Neural cell (in vitro differentiated cells): ENCODE data around the gene FOXD2. TPM values are rescaled to one million over a fixed set of nuclear protein-coding genes. Genes with fewer than 3 reads are reported as not detected.

Source experiments
- H2AFZ ChIP-seq: fragments of 200-600, 300-800 bp; sonication (generic), shearing (Covaris generic); 2 replicates; pipeline ENCODE4 v1.6.0; 2014; ENCODE audit warnings: low read depth, mild to moderate bottlenecking, antibody characterized with exemption, low read length, moderate library complexity
- H3F3A ChIP-seq: fragments of 200-600 bp; shearing (Covaris generic); 2 replicates; pipeline ENCODE4 v1.6.1; 2016; ENCODE audit warnings: mild to moderate bottlenecking, moderate library complexity, mixed read lengths, antibody characterized with exemption, low read length; ENCODE audit not compliant: insufficient read depth, poor library complexity, severe bottlenecking
- H3K27ac ChIP-seq: fragments of 200-600, 300-800 bp; sonication (generic), shearing (Covaris generic); 2 replicates; pipeline ENCODE4 v1.5.1; 2014; ENCODE audit warnings: mild to moderate bottlenecking, low read length, moderate library complexity
- H3K27me3 ChIP-seq: fragments of 300-800, 200-600 bp; sonication (generic), shearing (Covaris generic); 2 replicates; pipeline ENCODE4 v1.6.0; 2014; ENCODE audit warnings: mild to moderate bottlenecking, low read depth, low read length, moderate library complexity; ENCODE audit not compliant: insufficient read depth
- H3K36me3 ChIP-seq: fragments of 300-800, 200-600 bp; sonication (generic), shearing (Covaris generic); 2 replicates; pipeline ENCODE4 v1.5.1; 2014; ENCODE audit warnings: mild to moderate bottlenecking, antibody characterized with exemption, low read length, moderate library complexity; ENCODE audit not compliant: insufficient read depth
- H3K4me2 ChIP-seq: fragments of 300-800, 200-600 bp; sonication (generic), shearing (Covaris generic); 2 replicates; pipeline ENCODE4 v1.6.0; 2014; ENCODE audit warnings: mild to moderate bottlenecking, low read length
- H3K4me3 ChIP-seq: fragments of 300-800, 200-600 bp; sonication (generic), shearing (Covaris generic); 2 replicates; pipeline ENCODE4 v1.5.1; 2014; ENCODE audit warnings: mild to moderate bottlenecking, low read length, moderate library complexity
- H3K79me2 ChIP-seq: fragments of 200-600 bp; shearing (Covaris generic); replicated peaks from 2 replicates; pipeline ENCODE4 v1.6.0; 2014; ENCODE audit warnings: mild to moderate bottlenecking, low read length, moderate library complexity; ENCODE audit not compliant: insufficient read depth
- H3K9ac ChIP-seq: fragments of 300-800, 200-600 bp; sonication (generic), shearing (Covaris generic); 2 replicates; pipeline ENCODE4 v1.6.1; 2016; ENCODE audit warnings: mild to moderate bottlenecking, low read length, mixed read lengths
- H3K9me2 ChIP-seq: fragments of 200-600 bp; shearing (Covaris generic); 2 replicates; pipeline ENCODE4 v1.6.1; 2016; ENCODE audit warnings: mild to moderate bottlenecking, low read length, mixed read lengths; ENCODE audit not compliant: insufficient read depth
- H3K9me3 ChIP-seq: fragments of 200-600, 300-800 bp; sonication (generic), shearing (Covaris generic); 2 replicates; pipeline ENCODE4 v1.6.1; 2016; ENCODE audit warnings: mild to moderate bottlenecking, mixed run types, low read length, moderate library complexity, mixed read lengths
- H4K20me1 ChIP-seq: fragments of 200-600 bp; shearing (Covaris generic); 2 replicates; pipeline ENCODE4 v1.6.1; 2016; ENCODE audit warnings: mild to moderate bottlenecking, mixed run types; ENCODE audit not compliant: insufficient read depth
- EP300 ChIP-seq: fragments of 450-650 bp; conservative IDR thresholded peaks from 2 replicates; pipeline ENCODE4 v1.6.1; 2014; ENCODE audit warnings: antibody characterized with exemption, mild to moderate bottlenecking, moderate library complexity; ENCODE audit not compliant: poor library complexity, severe bottlenecking
- EZH2 ChIP-seq: fragments of 200-600, 300-800 bp; shearing (Covaris generic), sonication (generic); IDR thresholded peaks from 2 replicates; pipeline ENCODE4 v1.6.1; 2014; ENCODE audit warnings: antibody characterized with exemption, low read length, borderline replicate concordance, mild to moderate bottlenecking; ENCODE audit not compliant: insufficient read depth, poor library complexity, severe bottlenecking
- MXI1 ChIP-seq: fragments of 450-650 bp; conservative IDR thresholded peaks from 2 replicates; pipeline ENCODE4 v1.6.1; 2014; ENCODE audit warnings: antibody characterized with exemption, mild to moderate bottlenecking; ENCODE audit not compliant: poor library complexity, severe bottlenecking
- POLR2AphosphoS5 ChIP-seq: IDR thresholded peaks from 2 replicates; pipeline ENCODE4 v1.6.1; 2012
- RAD21 ChIP-seq: fragments of 450-650 bp; conservative IDR thresholded peaks from 2 replicates; pipeline ENCODE4 v1.6.1; 2014; ENCODE audit warnings: antibody characterized with exemption, mild to moderate bottlenecking, moderate library complexity
- REST ChIP-seq: IDR thresholded peaks from 2 replicates; pipeline ENCODE4 v1.6.1; 2012; ENCODE audit warnings: borderline replicate concordance
- SMC3 ChIP-seq: fragments of 450-650 bp; conservative IDR thresholded peaks from 2 replicates; pipeline ENCODE4 v1.6.1; 2014; ENCODE audit warnings: antibody characterized with exemption, mild to moderate bottlenecking, moderate library complexity; ENCODE audit not compliant: poor library complexity
- TAF1 ChIP-seq: IDR thresholded peaks from 2 replicates; pipeline ENCODE4 v1.6.1; 2012; ENCODE audit warnings: low read depth
- polyA plus RNA-seq: library from polyadenylated mRNA; depleted of rRNA; stranded (reverse); fragments of >200 nt; gene quantifications from 2 replicates; pipeline ENCODE4 v1.2.3, GENCODE V29; 2014
- TF ChIP-seq, protein P1 (sequence below): fragments of 450-650 bp; IDR thresholded peaks from 2 replicates; pipeline ENCODE4 v1.5.1; 2014; ENCODE audit warnings: antibody characterized with exemption, mild to moderate bottlenecking, moderate library complexity; ENCODE audit not compliant: poor library complexity, severe bottlenecking

Gene FOXD2
- polyA plus RNA-seq, 1 donor from 2014 or later = not detected

DNA sequence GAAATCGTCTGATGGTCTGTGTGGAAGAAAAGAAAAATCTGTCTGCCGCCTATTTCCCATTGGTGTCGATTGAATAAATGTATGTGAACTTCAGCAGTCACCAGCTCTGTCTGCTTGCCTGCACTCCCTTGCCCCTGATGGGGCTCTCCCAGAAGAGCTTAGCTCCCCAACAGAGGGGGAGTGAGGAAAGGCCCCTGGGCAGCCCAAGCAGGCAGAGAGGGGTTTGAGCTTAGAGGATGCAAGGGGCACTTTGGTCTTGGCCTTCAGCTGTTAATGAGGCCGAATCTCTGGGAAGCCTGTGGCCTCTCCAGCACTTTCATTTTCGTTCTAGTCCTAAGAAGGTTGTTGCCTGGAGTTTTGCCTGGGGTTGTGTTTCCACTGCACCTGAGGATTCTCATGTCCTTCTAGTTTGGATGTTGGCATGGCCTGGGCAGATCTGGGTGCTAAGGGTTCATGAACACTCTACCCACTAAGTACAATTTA, 2.8 kb downstream of the FOXD2 start:
- Histone ChIP-seq H4K20me1 (no peaks in the 10 kb centered on the region), H3K9me3 (no peaks in the 10 kb centered on the region), H3F3A (no peaks in the 10 kb centered on the region), H3K4me3 (no peak overlapping the region), H3K27me3 (peaks cover 99% of the 10 kb centered on the region), H3K4me2 (no peak overlapping the region), H3K79me2 (no peaks in the 10 kb centered on the region), H3K36me3 (no peaks in the 10 kb centered on the region), H3K27ac (no peak overlapping the region), H2AFZ (no peak overlapping the region), H3K9ac (no peak overlapping the region), H3K9me2 (no peaks in the 10 kb centered on the region)
- TF ChIP-seq, protein P1, sequence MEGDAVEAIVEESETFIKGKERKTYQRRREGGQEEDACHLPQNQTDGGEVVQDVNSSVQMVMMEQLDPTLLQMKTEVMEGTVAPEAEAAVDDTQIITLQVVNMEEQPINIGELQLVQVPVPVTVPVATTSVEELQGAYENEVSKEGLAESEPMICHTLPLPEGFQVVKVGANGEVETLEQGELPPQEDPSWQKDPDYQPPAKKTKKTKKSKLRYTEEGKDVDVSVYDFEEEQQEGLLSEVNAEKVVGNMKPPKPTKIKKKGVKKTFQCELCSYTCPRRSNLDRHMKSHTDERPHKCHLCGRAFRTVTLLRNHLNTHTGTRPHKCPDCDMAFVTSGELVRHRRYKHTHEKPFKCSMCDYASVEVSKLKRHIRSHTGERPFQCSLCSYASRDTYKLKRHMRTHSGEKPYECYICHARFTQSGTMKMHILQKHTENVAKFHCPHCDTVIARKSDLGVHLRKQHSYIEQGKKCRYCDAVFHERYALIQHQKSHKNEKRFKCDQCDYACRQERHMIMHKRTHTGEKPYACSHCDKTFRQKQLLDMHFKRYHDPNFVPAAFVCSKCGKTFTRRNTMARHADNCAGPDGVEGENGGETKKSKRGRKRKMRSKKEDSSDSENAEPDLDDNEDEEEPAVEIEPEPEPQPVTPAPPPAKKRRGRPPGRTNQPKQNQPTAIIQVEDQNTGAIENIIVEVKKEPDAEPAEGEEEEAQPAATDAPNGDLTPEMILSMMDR = no peak
- no peak for TF ChIP-seq REST
- TF ChIP-seq EZH2 = no peak
- TF ChIP-seq SMC3 = no peak
- no peak for TF ChIP-seq TAF1

DNA sequence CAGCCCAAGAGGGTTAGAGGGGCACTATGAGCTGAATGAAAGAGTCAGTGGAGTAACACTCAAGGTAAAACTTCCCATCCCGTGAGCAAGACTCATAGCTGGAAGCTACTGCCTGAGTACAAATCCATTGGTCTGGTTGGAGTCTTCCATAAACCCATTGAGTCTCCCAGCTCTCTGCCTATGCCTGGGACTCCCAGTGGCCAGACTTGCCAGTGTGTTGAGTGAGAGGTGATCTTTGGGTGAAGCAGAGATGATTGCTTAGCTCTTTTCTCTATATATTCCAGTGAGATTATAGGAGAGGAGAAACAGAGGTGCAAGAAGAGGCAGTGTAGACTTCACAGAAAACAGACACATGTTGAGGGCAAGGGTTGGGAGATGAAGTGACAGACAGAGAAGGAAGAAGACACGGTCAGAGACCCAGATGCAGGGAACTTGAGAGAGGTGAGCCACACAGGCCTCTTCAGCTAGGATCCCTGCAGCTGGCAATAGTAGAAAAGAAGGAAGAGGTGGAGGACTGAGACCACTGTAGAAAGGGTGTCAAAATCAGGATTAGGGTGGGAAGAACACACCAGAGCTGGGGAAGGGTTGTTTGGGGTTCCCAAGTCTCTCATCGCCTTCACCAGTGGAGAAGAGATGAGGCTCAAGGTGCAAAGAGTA, 3.7 kb downstream of the FOXD2 start:
- Histone ChIP-seq H2AFZ (no peak overlapping the region), H3K27me3 (peaks cover 99% of the 10 kb centered on the region), H3K27ac (no peak overlapping the region), H3K36me3 (no peaks in the 10 kb centered on the region), H3K9me3 (no peaks in the 10 kb centered on the region), H3F3A (no peaks in the 10 kb centered on the region), H3K4me3 (no peak overlapping the region), H3K9ac (no peak overlapping the region), H4K20me1 (no peaks in the 10 kb centered on the region), H3K4me2 (no peak overlapping the region), H3K79me2 (no peaks in the 10 kb centered on the region), H3K9me2 (no peaks in the 10 kb centered on the region)
- no peak for TF ChIP-seq MXI1
- peak; percentile 51 for TF ChIP-seq EZH2

- no peaks in the 10 kb centered on the region for H4K20me1 ChIP-seq
- no peaks in the 10 kb centered on the region for H3F3A ChIP-seq
- H3K4me2 ChIP-seq = no peak overlapping the region
- no peaks in the 10 kb centered on the region for H3K9me3 ChIP-seq
- H3K9ac ChIP-seq = no peak overlapping the region
- H3K9me2 ChIP-seq = no peaks in the 10 kb centered on the region
- peaks cover 99% of the 10 kb centered on the region for H3K27me3 ChIP-seq
- H3K36me3 ChIP-seq = no peaks in the 10 kb centered on the region
- no peak overlapping the region for H3K4me3 ChIP-seq
- no peak overlapping the region for H3K27ac ChIP-seq
- no peak overlapping the region for H2AFZ ChIP-seq
- no peaks in the 10 kb centered on the region for H3K79me2 ChIP-seq
- TF ChIP-seq, protein P1 = no peak
- TF ChIP-seq MXI1 (no peak), EZH2 (no peak), SMC3 (no peak), TAF1 (no peak), REST (no peak), EP300 (no peak), RAD21 (no peak), POLR2AphosphoS5 (no peak)
These were observed 4.4 kb downstream of the FOXD2 start for GRCh38 chr1:47442202-47442601.
